Nephron (organoid): Measurements from ENCODE around the gene LRBA.
"Not testable (repeated sequence)": the region's sequence is repeated elsewhere in the genome, so short reads cannot be mapped to it uniquely, and the experiment has no call there.

ENCODE experiments used
- H3K27ac Mint-ChIP-seq, 3 experiments: 2 replicates each; pipeline ENCODE4 v1.8.0; 2020; ENCODE audit warnings: mixed read lengths in 3 of 3, mild to moderate bottlenecking in 2 of 3, moderate library complexity in 1 of 3
- H3K27me3 Mint-ChIP-seq: 2 replicates; pipeline ENCODE4 v1.8.0; 2021; ENCODE audit warnings: low read depth, mild to moderate bottlenecking, moderate library complexity, mixed read lengths
- H3K36me3 Mint-ChIP-seq: 2 replicates; pipeline ENCODE4 v1.8.0; 2020; ENCODE audit warnings: low read depth, mixed read lengths
- H3K4me1 Mint-ChIP-seq: 2 replicates; pipeline ENCODE4 v1.8.0; 2020; ENCODE audit warnings: mixed read lengths
- H3K4me3 Mint-ChIP-seq, 3 experiments: 2 replicates each; pipeline ENCODE4 v1.8.0; 2020; ENCODE audit warnings: mild to moderate bottlenecking in 3 of 3, mixed read lengths in 3 of 3, moderate library complexity in 2 of 3
- H3K9me3 Mint-ChIP-seq: 2 replicates; pipeline ENCODE4 v1.8.0; 2020; ENCODE audit warnings: mixed read lengths
- CTCF ChIP-seq, 3 experiments: fragments of 200-600 bp; sonication (generic); IDR thresholded peaks; one replicate each; pipeline ENCODE4 v1.5.0; 2021; ENCODE audit warnings: antibody characterized with exemption in 3 of 3; ENCODE audit not compliant: unreplicated experiment in 3 of 3

LRBA gene

GRCh38 chr4:150751648-150752047, 263.4 kb downstream of the LRBA start:
- Mint-ChIP-seq H3K27ac (no peak overlapping the region), H3K36me3 (peaks cover 6% of the 10 kb centered on the region), H3K4me1 (no peaks in the 10 kb centered on the region), H3K9me3 (no peaks in the 10 kb centered on the region), H3K4me3 (no peak overlapping the region), H3K27me3 (no peaks in the 10 kb centered on the region)
- no peak for TF ChIP-seq CTCF (IDR thresholded peaks at IDR 0.05; ENCODE audit: unreplicated experiment in 3 of 3)

- Mint-ChIP-seq H3K27ac (no peak overlapping the region), H3K4me3 (no peak overlapping the region), H3K36me3 (peaks cover 6% of the 10 kb centered on the region), H3K9me3 (no peaks in the 10 kb centered on the region), H3K27me3 (no peaks in the 10 kb centered on the region), H3K4me1 (no peaks in the 10 kb centered on the region)
- no peak for TF ChIP-seq CTCF (IDR thresholded peaks at IDR 0.05; ENCODE audit: unreplicated experiment in 3 of 3)
Observed at GRCh38 chr4:150750824-150751223, 264.3 kb downstream of the LRBA start.

GRCh38 chr4:150746156-150746555, 268.9 kb downstream of the LRBA start:
- Mint-ChIP-seq H3K4me1 (no peaks in the 10 kb centered on the region), H3K27ac (no peak overlapping the region), H3K27me3 (no peaks in the 10 kb centered on the region), H3K36me3 (peaks cover 6% of the 10 kb centered on the region), H3K9me3 (no peaks in the 10 kb centered on the region), H3K4me3 (no peak overlapping the region)
- no peak for TF ChIP-seq CTCF (IDR thresholded peaks at IDR 0.05; ENCODE audit: unreplicated experiment in 3 of 3)

GRCh38 chr4:150744570-150744969, 270.5 kb downstream of the LRBA start:
- H3K4me1 Mint-ChIP-seq = no peaks in the 10 kb centered on the region
- peaks cover 12% of the 10 kb centered on the region for H3K36me3 Mint-ChIP-seq
- H3K4me3 Mint-ChIP-seq = no peak overlapping the region
- no peak for TF ChIP-seq CTCF (IDR thresholded peaks at IDR 0.05; ENCODE audit: unreplicated experiment in 3 of 3)
- H3K27ac Mint-ChIP-seq = no peak overlapping the region
- peaks cover 6% of the 10 kb centered on the region for H3K9me3 Mint-ChIP-seq
- no peaks in the 10 kb centered on the region for H3K27me3 Mint-ChIP-seq

GRCh38 chr4:150743564-150744342, 271.3 kb downstream of the LRBA start:
- no peak for TF ChIP-seq CTCF (IDR thresholded peaks at IDR 0.05; ENCODE audit: unreplicated experiment in 3 of 3)
- Mint-ChIP-seq H3K27ac (no peak overlapping the region), H3K27me3 (no peaks in the 10 kb centered on the region), H3K4me3 (no peak overlapping the region), H3K4me1 (no peaks in the 10 kb centered on the region), H3K9me3 (peaks cover 6% of the 10 kb centered on the region), H3K36me3 (peaks cover 12% of the 10 kb centered on the region)

GRCh38 chr4:150742930-150743329, 272.2 kb downstream of the LRBA start:
- H3K4me1 Mint-ChIP-seq, H3K9me3 Mint-ChIP-seq, H3K4me3 Mint-ChIP-seq, H3K27me3 Mint-ChIP-seq, H3K27ac Mint-ChIP-seq: not testable (repeated sequence)
- H3K36me3 Mint-ChIP-seq = peaks cover 12% of the 10 kb centered on the region
